ENCODE data around the gene FAM217B.
"Not testable (repeated sequence)": the region's sequence is repeated elsewhere in the genome, so short reads cannot be mapped to it uniquely, and the experiment has no call there.

FAM217B gene

GRCh38 chr20:59955131-59955796 is 15.1 kb downstream of the FAM217B start:
- TF ChIP-seq Cebpa-rat (IDR thresholded peaks at IDR 0.05) = no peak; a peak in 1 of 22 replicates
- Histone ChIP-seq H3K4me3 (no peak overlapping the region), H4K20me1 (no peaks in the 10 kb centered on the region), H3K36me3 (no peaks in the 10 kb centered on the region), H3K4me2 (no peak overlapping the region), H3K4me1 (no peaks in the 10 kb centered on the region), H3K9ac (no peak overlapping the region), H3K27ac (no peak overlapping the region), H3K9me3 (replicated peaks in 1 of 11) (no peaks in the 10 kb centered on the region), H3K27me3 (no peaks in the 10 kb centered on the region)

- not testable (repeated sequence) for H3K9ac ChIP-seq; H4K20me1 ChIP-seq; H3K4me2 ChIP-seq; H3K9me3 ChIP-seq (replicated peaks in 1 of 11); H3K4me3 ChIP-seq; H3K4me1 ChIP-seq; H3K27me3 ChIP-seq; H3K36me3 ChIP-seq; H3K27ac ChIP-seq
Measured at GRCh38 chr20:59957568-59957967, 17.4 kb downstream of the FAM217B start.

GRCh38 chr20:59958123-59958522 is 17.9 kb downstream of the FAM217B start, which contains the start of gene CDH26:
Gene CDH26 (plus strand): TSS chr20:59958423. CDS start chr20:59958727, 304 bp downstream.
- Histone ChIP-seq H3K4me3 (no peak within 1 kb of the TSS), H3K9ac (no peak within 1 kb of the TSS), H3K4me1 (no peaks in the 10 kb centered on the region), H3K27ac (no peak within 1 kb of the TSS), H3K27me3 (no peaks in the 10 kb centered on the region), H3K4me2 (no peak within 1 kb of the TSS), H3K36me3 (no peaks in the 10 kb centered on the region), H3K9me3 (replicated peaks in 1 of 11) (no peaks in the 10 kb centered on the region), H4K20me1 (no peaks in the 10 kb centered on the region)
- no peak for TF ChIP-seq Cebpa-rat (IDR thresholded peaks at IDR 0.05)

DNA sequence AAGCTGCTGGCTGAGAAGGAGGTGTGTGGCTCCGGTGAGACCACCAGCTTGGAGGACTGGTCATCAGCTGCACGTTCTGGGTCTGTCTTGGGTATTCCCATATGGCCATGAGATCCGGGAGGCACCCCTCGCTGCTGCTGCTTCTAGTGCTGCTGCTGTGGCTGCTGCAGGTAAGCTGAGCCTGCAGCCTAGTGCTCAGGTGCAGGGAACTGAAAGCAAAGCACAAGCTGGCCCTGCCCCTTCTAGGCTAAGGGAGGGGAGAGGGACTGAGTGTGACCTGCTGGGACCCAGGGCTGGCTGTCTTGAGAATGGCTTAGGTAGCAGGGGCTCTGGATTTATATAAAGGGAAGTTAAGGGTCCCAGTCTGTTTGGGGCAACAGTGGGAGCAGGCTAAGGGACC is 18.4 kb downstream of the FAM217B start:
- no peaks in the 10 kb centered on the region for H3K27me3 ChIP-seq
- H3K4me1 ChIP-seq = no peaks in the 10 kb centered on the region
- H3K9me3 ChIP-seq (replicated peaks in 1 of 11) = no peaks in the 10 kb centered on the region
- no peak overlapping the region for H3K27ac ChIP-seq
- no peak for TF ChIP-seq Cebpa-rat (IDR thresholded peaks at IDR 0.05)
- H4K20me1 ChIP-seq = no peaks in the 10 kb centered on the region
- H3K36me3 ChIP-seq = no peaks in the 10 kb centered on the region
- no peak overlapping the region for H3K9ac ChIP-seq
- no peak overlapping the region for H3K4me3 ChIP-seq
- H3K4me2 ChIP-seq = no peak overlapping the region

- no peak overlapping the region for H3K27ac ChIP-seq
- no peaks in the 10 kb centered on the region for H3K9me3 ChIP-seq (replicated peaks in 1 of 11)
- H4K20me1 ChIP-seq = no peaks in the 10 kb centered on the region
- H3K27me3 ChIP-seq = no peaks in the 10 kb centered on the region
- TF ChIP-seq Cebpa-rat (IDR thresholded peaks at IDR 0.05) = no peak
- H3K9ac ChIP-seq = no peak overlapping the region
- H3K4me3 ChIP-seq = no peak overlapping the region
- H3K36me3 ChIP-seq = no peaks in the 10 kb centered on the region
- no peaks in the 10 kb centered on the region for H3K4me1 ChIP-seq
- H3K4me2 ChIP-seq = no peak overlapping the region
Measured at GRCh38 chr20:59961423-59961822, 21.2 kb downstream of the FAM217B start.

DNA sequence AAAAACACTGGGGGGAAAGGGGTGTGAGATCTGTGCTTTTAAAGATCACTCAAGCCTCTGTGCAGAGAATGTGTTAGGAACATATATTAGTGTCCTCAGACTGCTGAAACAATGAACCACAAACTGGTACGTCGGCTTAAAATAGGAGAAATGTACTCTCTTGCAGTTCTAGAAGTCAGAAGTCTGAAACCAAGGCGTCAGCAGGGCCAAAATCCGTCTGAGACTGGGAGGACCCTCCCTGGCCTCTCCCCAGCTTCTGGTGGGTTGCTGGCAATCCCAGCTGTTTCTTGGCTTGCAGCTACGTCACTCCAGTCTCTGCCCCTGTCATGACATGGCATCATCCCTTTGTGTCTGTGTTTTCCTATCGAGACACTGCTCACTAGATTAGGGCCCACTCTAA is 22.0 kb downstream of the FAM217B start:
- Histone ChIP-seq H3K27me3 (no peaks in the 10 kb centered on the region), H3K36me3 (no peaks in the 10 kb centered on the region), H3K9me3 (replicated peaks in 1 of 11) (no peaks in the 10 kb centered on the region), H3K9ac (no peak overlapping the region), H4K20me1 (no peaks in the 10 kb centered on the region), H3K4me3 (no peak overlapping the region), H3K4me2 (no peak overlapping the region), H3K27ac (no peak overlapping the region), H3K4me1 (no peaks in the 10 kb centered on the region)
- TF ChIP-seq Cebpa-rat (IDR thresholded peaks at IDR 0.05) = no peak

DNA sequence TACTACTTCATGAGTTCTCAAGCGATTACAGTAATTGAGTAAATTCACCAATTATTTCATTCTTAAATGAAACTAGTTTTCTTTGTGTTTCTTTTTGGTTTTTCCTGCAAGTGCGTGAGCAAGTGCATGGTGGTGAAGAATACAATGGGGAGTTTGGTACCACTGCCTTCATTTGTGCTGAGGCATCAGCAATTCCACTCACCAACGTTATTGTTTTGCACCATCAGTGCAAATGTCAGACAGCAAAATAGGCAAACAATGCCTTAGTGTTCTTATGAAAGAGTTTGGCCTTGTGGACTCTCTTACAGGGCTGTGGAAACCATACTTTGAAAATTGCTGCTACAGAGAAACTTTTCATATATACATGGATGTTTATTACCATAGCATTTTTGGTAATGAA is 26.2 kb downstream of the FAM217B start:
- Histone ChIP-seq H4K20me1 (no peaks in the 10 kb centered on the region), H3K27ac (no peak overlapping the region), H3K27me3 (no peaks in the 10 kb centered on the region), H3K36me3 (no peaks in the 10 kb centered on the region), H3K4me1 (no peaks in the 10 kb centered on the region), H3K9ac (no peak overlapping the region), H3K4me3 (no peak overlapping the region), H3K9me3 (replicated peaks in 1 of 11) (no peaks in the 10 kb centered on the region), H3K4me2 (no peak overlapping the region)
- no peak for TF ChIP-seq Cebpa-rat (IDR thresholded peaks at IDR 0.05)

DNA sequence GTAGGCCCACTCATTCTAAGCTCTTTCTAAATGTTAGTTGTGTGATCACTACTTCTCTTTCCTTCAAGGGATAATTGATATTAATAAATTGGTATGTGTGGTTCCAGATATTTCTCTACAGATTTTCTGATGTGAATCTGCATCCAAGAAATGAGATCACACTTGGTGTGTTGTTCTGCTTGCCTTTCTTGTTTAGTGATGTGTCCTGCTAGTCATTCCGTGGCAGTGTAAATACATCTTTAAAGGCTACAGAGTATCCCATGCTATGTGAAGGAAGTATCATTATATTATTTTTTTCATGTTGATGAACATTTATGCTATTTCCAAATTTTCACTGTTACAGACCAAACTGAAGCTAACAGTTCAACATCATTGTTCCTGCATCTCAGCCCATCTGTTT is 31.2 kb downstream of the FAM217B start:
- Histone ChIP-seq H3K4me2 (no peak overlapping the region), H4K20me1 (no peaks in the 10 kb centered on the region), H3K4me3 (no peak overlapping the region), H3K4me1 (no peaks in the 10 kb centered on the region), H3K27ac (no peak overlapping the region), H3K9me3 (replicated peaks in 1 of 11) (peaks cover 0 to 6% (median 0%) of the 10 kb centered on the region in 11 experiments; a peak in 2 of 22 replicates), H3K36me3 (no peaks in the 10 kb centered on the region), H3K27me3 (no peaks in the 10 kb centered on the region), H3K9ac (no peak overlapping the region)
- TF ChIP-seq Cebpa-rat (IDR thresholded peaks at IDR 0.05) = no peak

DNA sequence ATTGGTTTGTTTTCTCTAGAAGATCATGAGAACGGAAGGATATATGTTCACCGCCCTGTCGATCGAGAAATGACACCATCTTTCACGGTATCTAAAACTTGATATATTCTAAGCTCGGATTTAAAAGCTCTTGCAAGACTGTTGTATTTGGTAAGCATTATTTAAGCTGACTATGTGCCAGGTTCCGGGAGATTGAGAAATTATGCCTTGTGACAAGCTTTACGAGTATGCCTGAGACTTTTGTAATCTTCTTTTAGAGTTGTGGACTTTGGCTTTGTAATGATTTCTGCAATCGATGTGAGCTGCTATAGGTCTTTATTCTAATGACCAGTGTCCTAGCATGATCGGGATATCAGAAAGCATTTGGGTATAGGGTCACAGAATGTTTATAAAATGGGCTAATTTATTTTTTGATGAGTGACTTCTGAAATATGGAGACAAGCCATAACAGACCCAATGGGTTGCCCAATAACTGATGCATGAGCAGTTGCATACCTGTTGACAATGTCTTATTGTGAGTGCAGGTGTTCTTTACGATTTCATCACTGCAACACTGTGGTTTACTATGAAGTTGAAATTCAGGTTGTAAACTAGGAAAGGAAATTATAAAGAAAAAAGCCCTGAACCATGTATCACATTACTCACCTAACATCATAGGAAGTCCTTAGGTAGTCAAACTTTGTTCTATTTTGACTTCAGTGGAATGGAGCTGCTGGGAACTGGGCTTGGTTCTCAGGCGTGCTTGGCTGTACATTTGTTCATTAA is 32.0 kb downstream of the FAM217B start:
- TF ChIP-seq Cebpa-rat (IDR thresholded peaks at IDR 0.05) = no peak
- H3K9me3 ChIP-seq (replicated peaks in 1 of 11) = peaks cover 0 to 6% (median 0%) of the 10 kb centered on the region in 11 experiments; a peak in 2 of 22 replicates
- no peak overlapping the region for H3K4me2 ChIP-seq
- H3K27me3 ChIP-seq = no peaks in the 10 kb centered on the region
- no peak overlapping the region for H3K9ac ChIP-seq
- no peak overlapping the region for H3K27ac ChIP-seq
- H3K4me3 ChIP-seq = no peak overlapping the region
- no peaks in the 10 kb centered on the region for H3K36me3 ChIP-seq
- no peaks in the 10 kb centered on the region for H3K4me1 ChIP-seq
- H4K20me1 ChIP-seq = no peaks in the 10 kb centered on the region

Measured in BLaER1 treated with 17β-estradiol and CSF1 and Interleukin-3, amounts not matched to agents 10 nM and 100 nM (cell line).